GM23338 (cell line): ENCODE results near the gene PDE4D. TPM values are rescaled to one million over a fixed set of nuclear protein-coding genes. Genes with fewer than 3 reads are reported as not detected.

Experiments
- ATAC-seq: fragments of 200-7000 bp; cut with Tn5 transposase; 3 replicates; pipeline ENCODE4 v1.9.1; 2020
- DNase-seq: peaks from one replicate; pipeline ENCODE4 v3.0.0-alpha.2; 2015; ENCODE audit warnings: low spot score
- H2AFZ ChIP-seq: fragments of 200-600 bp; sonication (generic); 2 replicates; pipeline ENCODE4 v1.8.0; 2016; ENCODE audit warnings: antibody characterized with exemption, mild to moderate bottlenecking, moderate library complexity
- H3F3A ChIP-seq: fragments of 200-600 bp; sonication (generic); replicated peaks from 2 replicates; pipeline ENCODE4 v1.8.0; 2017; ENCODE audit warnings: antibody characterized with exemption, mixed run types, low read depth
- H3K27ac ChIP-seq: fragments of 200-600 bp; sonication (generic); 2 replicates; pipeline ENCODE4 v1.6.1; 2016; ENCODE audit warnings: low read depth
- H3K27me3 ChIP-seq: fragments of 200-600 bp; sonication (generic); 2 replicates; pipeline ENCODE4 v1.8.0; 2016; ENCODE audit warnings: mild to moderate bottlenecking, mixed run types, moderate library complexity; ENCODE audit not compliant: insufficient read depth
- H3K36me3 ChIP-seq: fragments of 200-600 bp; sonication (generic); 2 replicates; pipeline ENCODE4 v1.8.0; 2016; ENCODE audit warnings: mild to moderate bottlenecking; ENCODE audit not compliant: insufficient read depth
- H3K4me1 ChIP-seq: fragments of 200-600 bp; sonication (generic); 2 replicates; pipeline ENCODE4 v1.8.0; 2016; ENCODE audit warnings: mild to moderate bottlenecking, moderate library complexity; ENCODE audit not compliant: insufficient read depth
- H3K4me2 ChIP-seq: fragments of 200-600 bp; sonication (generic); 2 replicates; pipeline ENCODE4 v1.7.1; 2017; ENCODE audit warnings: mixed run types
- H3K4me3 ChIP-seq: fragments of 200-600 bp; sonication (generic); 2 replicates; pipeline ENCODE4 v1.6.1; 2016; ENCODE audit warnings: mixed run types
- H3K79me2 ChIP-seq: fragments of 200-600 bp; sonication (generic); replicated peaks from 2 replicates; pipeline ENCODE4 v1.8.0; 2017; ENCODE audit warnings: mild to moderate bottlenecking; ENCODE audit not compliant: insufficient read depth
- H3K9me2 ChIP-seq: fragments of 200-600 bp; sonication (generic); 2 replicates; pipeline ENCODE4 v1.8.0; 2017; ENCODE audit not compliant: insufficient read depth
- H4K20me1 ChIP-seq: fragments of 200-600 bp; sonication (generic); replicated peaks from 2 replicates; pipeline ENCODE4 v1.8.0; 2017; ENCODE audit warnings: mild to moderate bottlenecking; ENCODE audit not compliant: insufficient read depth
- H3K27ac Mint-ChIP-seq: 2 replicates; pipeline ENCODE4 v1.8.0; 2020; ENCODE audit warnings: inconsistent platforms, mild to moderate bottlenecking, moderate library complexity, mixed read lengths
- H3K27me3 Mint-ChIP-seq: 3 replicates; pipeline ENCODE4 v1.8.0; 2022; ENCODE audit warnings: low read depth, mild to moderate bottlenecking, moderate library complexity, mixed read lengths, inconsistent platforms; ENCODE audit not compliant: insufficient read depth, poor library complexity
- H3K36me3 Mint-ChIP-seq: 3 replicates; pipeline ENCODE4 v1.8.0; 2021; ENCODE audit warnings: low read depth, mild to moderate bottlenecking, inconsistent platforms, moderate library complexity, mixed read lengths
- H3K4me1 Mint-ChIP-seq: 3 replicates; pipeline ENCODE4 v1.8.0; 2020; ENCODE audit warnings: mild to moderate bottlenecking, inconsistent platforms, mixed read lengths
- H3K4me3 Mint-ChIP-seq: 3 replicates; pipeline ENCODE4 v1.8.0; 2021; ENCODE audit warnings: moderate library complexity, mild to moderate bottlenecking, inconsistent platforms, mixed read lengths
- H3K9me3 Mint-ChIP-seq: 3 replicates; pipeline ENCODE4 v1.8.0; 2020; ENCODE audit warnings: moderate library complexity, mild to moderate bottlenecking, inconsistent platforms, mixed read lengths
- CREB1 ChIP-seq: fragments of 250-450 bp; sonication (Bioruptor Pico); IDR thresholded peaks from 2 replicates; pipeline ENCODE4 v1.5.0; 2020; ENCODE audit warnings: low read depth, mild to moderate bottlenecking, moderate library complexity
- ETS1 ChIP-seq: IDR thresholded peaks from 2 replicates; pipeline ENCODE4 v1.6.1; 2016; ENCODE audit warnings: antibody characterized with exemption
- EZH2 ChIP-seq: fragments of 200-600 bp; sonication (generic); IDR thresholded peaks from one replicate; pipeline ENCODE4 v1.8.0; 2017; ENCODE audit warnings: antibody characterized with exemption, mild to moderate bottlenecking, low read depth; ENCODE audit not compliant: unreplicated experiment
- JUNB ChIP-seq: IDR thresholded peaks from one replicate; pipeline ENCODE4 v1.6.1; 2016; ENCODE audit warnings: antibody characterized with exemption; ENCODE audit not compliant: unreplicated experiment
- NANOG ChIP-seq: IDR thresholded peaks from 2 replicates; pipeline ENCODE4 v1.6.1; 2016; ENCODE audit warnings: antibody characterized with exemption, borderline replicate concordance
- POLR2AphosphoS5 ChIP-seq: IDR thresholded peaks from 2 replicates; pipeline ENCODE4 v1.6.1; 2016; ENCODE audit warnings: antibody characterized with exemption, low read depth
- STAT1 ChIP-seq: IDR thresholded peaks from one replicate; pipeline ENCODE4 v1.6.1; 2016; ENCODE audit warnings: antibody characterized with exemption; ENCODE audit not compliant: unreplicated experiment
- polyA plus RNA-seq: library from polyadenylated mRNA; unstranded; fragments of >200 nt; fragmentation: Nextera tagmentation; extraction: Ambion mirVana; gene quantifications from 2 replicates; pipeline ENCODE4 v1.2.1, GENCODE V29; 2016
- total RNA-seq: library from RNA; depleted of rRNA; stranded (reverse); fragments of >200 nt; shearing (Covaris generic); gene quantifications from 2 replicates; pipeline ENCODE4 v1.2.3, GENCODE V29; 2014
- TF ChIP-seq, protein P1 (sequence below): fragments of 250-450 bp; sonication (Bioruptor Pico); IDR thresholded peaks from 2 replicates; pipeline ENCODE4 v1.5.0; 2020; ENCODE audit warnings: mild to moderate bottlenecking, moderate library complexity

Gene PDE4D
- total and polyA plus RNA-seq, 2 experiments from 2014 or later: 2.1 to 4.7 TPM

- TF ChIP-seq, protein P1, sequence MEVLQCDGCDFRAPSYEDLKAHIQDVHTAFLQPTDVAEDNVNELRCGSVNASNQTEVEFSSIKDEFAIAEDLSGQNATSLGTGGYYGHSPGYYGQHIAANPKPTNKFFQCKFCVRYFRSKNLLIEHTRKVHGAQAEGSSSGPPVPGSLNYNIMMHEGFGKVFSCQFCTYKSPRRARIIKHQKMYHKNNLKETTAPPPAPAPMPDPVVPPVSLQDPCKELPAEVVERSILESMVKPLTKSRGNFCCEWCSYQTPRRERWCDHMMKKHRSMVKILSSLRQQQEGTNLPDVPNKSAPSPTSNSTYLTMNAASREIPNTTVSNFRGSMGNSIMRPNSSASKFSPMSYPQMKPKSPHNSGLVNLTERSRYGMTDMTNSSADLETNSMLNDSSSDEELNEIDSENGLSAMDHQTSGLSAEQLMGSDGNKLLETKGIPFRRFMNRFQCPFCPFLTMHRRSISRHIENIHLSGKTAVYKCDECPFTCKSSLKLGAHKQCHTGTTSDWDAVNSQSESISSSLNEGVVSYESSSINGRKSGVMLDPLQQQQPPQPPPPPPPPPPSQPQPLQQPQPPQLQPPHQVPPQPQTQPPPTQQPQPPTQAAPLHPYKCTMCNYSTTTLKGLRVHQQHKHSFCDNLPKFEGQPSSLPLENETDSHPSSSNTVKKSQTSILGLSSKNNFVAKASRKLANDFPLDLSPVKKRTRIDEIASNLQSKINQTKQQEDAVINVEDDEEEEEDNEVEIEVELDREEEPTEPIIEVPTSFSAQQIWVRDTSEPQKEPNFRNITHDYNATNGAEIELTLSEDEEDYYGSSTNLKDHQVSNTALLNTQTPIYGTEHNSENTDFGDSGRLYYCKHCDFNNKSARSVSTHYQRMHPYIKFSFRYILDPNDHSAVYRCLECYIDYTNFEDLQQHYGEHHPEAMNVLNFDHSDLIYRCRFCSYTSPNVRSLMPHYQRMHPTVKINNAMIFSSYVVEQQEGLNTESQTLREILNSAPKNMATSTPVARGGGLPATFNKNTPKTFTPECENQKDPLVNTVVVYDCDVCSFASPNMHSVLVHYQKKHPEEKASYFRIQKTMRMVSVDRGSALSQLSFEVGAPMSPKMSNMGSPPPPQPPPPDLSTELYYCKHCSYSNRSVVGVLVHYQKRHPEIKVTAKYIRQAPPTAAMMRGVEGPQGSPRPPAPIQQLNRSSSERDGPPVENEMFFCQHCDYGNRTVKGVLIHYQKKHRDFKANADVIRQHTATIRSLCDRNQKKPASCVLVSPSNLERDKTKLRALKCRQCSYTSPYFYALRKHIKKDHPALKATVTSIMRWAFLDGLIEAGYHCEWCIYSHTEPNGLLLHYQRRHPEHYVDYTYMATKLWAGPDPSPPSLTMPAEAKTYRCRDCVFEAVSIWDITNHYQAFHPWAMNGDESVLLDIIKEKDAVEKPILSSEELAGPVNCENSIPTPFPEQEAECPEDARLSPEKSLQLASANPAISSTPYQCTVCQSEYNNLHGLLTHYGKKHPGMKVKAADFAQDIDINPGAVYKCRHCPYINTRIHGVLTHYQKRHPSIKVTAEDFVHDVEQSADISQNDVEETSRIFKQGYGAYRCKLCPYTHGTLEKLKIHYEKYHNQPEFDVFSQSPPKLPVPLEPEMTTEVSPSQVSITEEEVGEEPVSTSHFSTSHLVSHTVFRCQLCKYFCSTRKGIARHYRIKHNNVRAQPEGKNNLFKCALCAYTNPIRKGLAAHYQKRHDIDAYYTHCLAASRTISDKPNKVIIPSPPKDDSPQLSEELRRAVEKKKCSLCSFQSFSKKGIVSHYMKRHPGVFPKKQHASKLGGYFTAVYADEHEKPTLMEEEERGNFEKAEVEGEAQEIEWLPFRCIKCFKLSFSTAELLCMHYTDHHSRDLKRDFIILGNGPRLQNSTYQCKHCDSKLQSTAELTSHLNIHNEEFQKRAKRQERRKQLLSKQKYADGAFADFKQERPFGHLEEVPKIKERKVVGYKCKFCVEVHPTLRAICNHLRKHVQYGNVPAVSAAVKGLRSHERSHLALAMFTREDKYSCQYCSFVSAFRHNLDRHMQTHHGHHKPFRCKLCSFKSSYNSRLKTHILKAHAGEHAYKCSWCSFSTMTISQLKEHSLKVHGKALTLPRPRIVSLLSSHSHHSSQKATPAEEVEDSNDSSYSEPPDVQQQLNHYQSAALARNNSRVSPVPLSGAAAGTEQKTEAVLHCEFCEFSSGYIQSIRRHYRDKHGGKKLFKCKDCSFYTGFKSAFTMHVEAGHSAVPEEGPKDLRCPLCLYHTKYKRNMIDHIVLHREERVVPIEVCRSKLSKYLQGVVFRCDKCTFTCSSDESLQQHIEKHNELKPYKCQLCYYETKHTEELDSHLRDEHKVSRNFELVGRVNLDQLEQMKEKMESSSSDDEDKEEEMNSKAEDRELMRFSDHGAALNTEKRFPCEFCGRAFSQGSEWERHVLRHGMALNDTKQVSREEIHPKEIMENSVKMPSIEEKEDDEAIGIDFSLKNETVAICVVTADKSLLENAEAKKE: no peak
- no peak for TF ChIP-seq POLR2AphosphoS5
- TF ChIP-seq NANOG: no peak
- TF ChIP-seq STAT1: no peak
- no peak for TF ChIP-seq CREB1
Measured at GRCh38 chr5:59604111-59604510, 289.4 kb downstream of the PDE4D start (continued).

DNA sequence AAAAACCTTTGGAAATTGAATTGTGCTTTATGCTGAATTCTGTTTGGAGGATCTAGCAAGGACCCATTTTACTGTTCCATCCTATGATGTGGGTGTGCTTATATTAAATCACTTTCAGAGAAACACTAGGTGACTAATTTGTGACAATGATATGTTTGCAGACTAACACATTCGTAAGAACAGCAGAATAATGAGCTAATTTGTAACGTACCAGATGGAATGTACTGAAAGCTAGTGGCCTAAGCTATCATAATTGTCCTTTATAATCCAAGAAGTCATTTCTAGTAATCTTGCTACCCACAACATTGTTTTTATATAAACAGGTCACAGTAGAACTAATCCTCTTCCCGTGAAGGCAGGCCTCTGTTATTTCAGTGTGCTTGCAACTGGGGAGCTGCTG is 292.5 kb downstream of the PDE4D start:
- peaks cover 42% of the 10 kb centered on the region for H3K4me1 Mint-ChIP-seq
- H3K36me3 ChIP-seq: no peaks in the 10 kb centered on the region
- H4K20me1 ChIP-seq: no peaks in the 10 kb centered on the region
- H3K79me2 ChIP-seq: no peaks in the 10 kb centered on the region
- H3K27me3 Mint-ChIP-seq: peaks cover 1% of the 10 kb centered on the region
- no peaks in the 10 kb centered on the region for H3K27me3 ChIP-seq
- H3F3A ChIP-seq: no peaks in the 10 kb centered on the region
- no peaks in the 10 kb centered on the region for H3K9me2 ChIP-seq
- H3K4me3 Mint-ChIP-seq: no peak overlapping the region
- no peaks in the 10 kb centered on the region for H3K36me3 Mint-ChIP-seq
- no peak overlapping the region for H2AFZ ChIP-seq
- H3K27ac ChIP-seq: no peak overlapping the region
- no peak overlapping the region for H3K4me3 ChIP-seq
- DNase-seq: no peak
- TF ChIP-seq ETS1 (no peak), EZH2 (no peak), CREB1 (no peak), JUNB (no peak)
- H3K4me1 ChIP-seq: peaks cover 21% of the 10 kb centered on the region
- no peak overlapping the region for H3K4me2 ChIP-seq
- no peaks in the 10 kb centered on the region for H3K9me3 Mint-ChIP-seq
- no peak for ATAC-seq
- H3K27ac Mint-ChIP-seq: no peak overlapping the region
